Epithelial cell of proximal tubule (primary cell): Measurements from ENCODE around the gene TLR10. TPM values are rescaled to one million over a fixed set of nuclear protein-coding genes. Genes with fewer than 3 reads are reported as not detected.

Experiments
- DNase-seq: peaks from one replicate; pipeline ENCODE4 v3.0.0-alpha.2; 2011; ENCODE audit warnings: low read depth
- H3K4me3 ChIP-seq: 2 replicates; pipeline ENCODE4 v1.5.1; 2011; ENCODE audit warnings: low read depth, mild to moderate bottlenecking, low read length
- total RNA-seq: library from RNA; depleted of rRNA; stranded (reverse); fragments of >200 nt; gene quantifications from 2 replicates; pipeline ENCODE4 v1.2.3, GENCODE V29; 2015
- TF ChIP-seq, protein P1 (sequence below): conservative IDR thresholded peaks from 2 replicates; pipeline ENCODE4 v1.5.1; 2012; ENCODE audit warnings: low read depth, mild to moderate bottlenecking, low read length

Gene TLR10, protein sequence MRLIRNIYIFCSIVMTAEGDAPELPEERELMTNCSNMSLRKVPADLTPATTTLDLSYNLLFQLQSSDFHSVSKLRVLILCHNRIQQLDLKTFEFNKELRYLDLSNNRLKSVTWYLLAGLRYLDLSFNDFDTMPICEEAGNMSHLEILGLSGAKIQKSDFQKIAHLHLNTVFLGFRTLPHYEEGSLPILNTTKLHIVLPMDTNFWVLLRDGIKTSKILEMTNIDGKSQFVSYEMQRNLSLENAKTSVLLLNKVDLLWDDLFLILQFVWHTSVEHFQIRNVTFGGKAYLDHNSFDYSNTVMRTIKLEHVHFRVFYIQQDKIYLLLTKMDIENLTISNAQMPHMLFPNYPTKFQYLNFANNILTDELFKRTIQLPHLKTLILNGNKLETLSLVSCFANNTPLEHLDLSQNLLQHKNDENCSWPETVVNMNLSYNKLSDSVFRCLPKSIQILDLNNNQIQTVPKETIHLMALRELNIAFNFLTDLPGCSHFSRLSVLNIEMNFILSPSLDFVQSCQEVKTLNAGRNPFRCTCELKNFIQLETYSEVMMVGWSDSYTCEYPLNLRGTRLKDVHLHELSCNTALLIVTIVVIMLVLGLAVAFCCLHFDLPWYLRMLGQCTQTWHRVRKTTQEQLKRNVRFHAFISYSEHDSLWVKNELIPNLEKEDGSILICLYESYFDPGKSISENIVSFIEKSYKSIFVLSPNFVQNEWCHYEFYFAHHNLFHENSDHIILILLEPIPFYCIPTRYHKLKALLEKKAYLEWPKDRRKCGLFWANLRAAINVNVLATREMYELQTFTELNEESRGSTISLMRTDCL
- total RNA-seq = not detected in 2 replicates

- TF ChIP-seq, protein P1, sequence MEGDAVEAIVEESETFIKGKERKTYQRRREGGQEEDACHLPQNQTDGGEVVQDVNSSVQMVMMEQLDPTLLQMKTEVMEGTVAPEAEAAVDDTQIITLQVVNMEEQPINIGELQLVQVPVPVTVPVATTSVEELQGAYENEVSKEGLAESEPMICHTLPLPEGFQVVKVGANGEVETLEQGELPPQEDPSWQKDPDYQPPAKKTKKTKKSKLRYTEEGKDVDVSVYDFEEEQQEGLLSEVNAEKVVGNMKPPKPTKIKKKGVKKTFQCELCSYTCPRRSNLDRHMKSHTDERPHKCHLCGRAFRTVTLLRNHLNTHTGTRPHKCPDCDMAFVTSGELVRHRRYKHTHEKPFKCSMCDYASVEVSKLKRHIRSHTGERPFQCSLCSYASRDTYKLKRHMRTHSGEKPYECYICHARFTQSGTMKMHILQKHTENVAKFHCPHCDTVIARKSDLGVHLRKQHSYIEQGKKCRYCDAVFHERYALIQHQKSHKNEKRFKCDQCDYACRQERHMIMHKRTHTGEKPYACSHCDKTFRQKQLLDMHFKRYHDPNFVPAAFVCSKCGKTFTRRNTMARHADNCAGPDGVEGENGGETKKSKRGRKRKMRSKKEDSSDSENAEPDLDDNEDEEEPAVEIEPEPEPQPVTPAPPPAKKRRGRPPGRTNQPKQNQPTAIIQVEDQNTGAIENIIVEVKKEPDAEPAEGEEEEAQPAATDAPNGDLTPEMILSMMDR = peak; percentile 41
- DNase-seq = no peak
- no peak within 1 kb of the TSS for H3K4me3 ChIP-seq
These were observed at the start of gene TLR10 for GRCh38 chr4:38782452-38783108. Gene TLR10, minus strand, starts transcription at chr4:38782990. Its CDS starts 7,400 bp downstream, at chr4:38775590.

DNA sequence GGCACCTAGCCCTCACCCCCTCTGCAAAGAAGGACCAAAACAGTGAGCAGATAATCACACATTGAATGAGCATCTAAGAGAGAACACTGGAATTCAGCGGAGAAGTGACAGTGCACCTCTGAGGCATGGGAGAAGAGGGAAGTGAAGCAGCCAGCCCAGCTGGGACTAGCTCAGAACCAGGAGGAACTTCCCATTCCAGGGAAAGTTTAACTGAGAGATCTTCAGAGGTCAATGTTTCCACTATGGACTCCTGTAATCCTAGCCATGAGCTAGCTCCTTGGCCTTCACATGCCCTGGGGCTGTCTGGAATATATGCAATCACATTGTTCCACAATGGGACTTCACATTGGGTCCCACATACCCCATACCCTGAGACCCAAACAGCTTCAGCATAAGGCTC, 49.4 kb upstream of the TLR10 start:
- no peak overlapping the region for H3K4me3 ChIP-seq
- no peak for DNase-seq
- TF ChIP-seq, protein P1 = no peak

- DNase-seq = no peak
These were observed 48.9 kb upstream of the TLR10 start for GRCh38 chr4:38831653-38832052.

GRCh38 chr4:38829237-38829636, 46.4 kb upstream of the TLR10 start:
- TF ChIP-seq, protein P1 = no peak
- no peak for DNase-seq
- H3K4me3 ChIP-seq = no peak overlapping the region

More at GRCh38 chr4:38831653-38832052, 48.9 kb upstream of the TLR10 start:
- TF ChIP-seq, protein P1 = no peak
- H3K4me3 ChIP-seq = no peak overlapping the region

- H3K4me3 ChIP-seq = no peak overlapping the region
- TF ChIP-seq, protein P1 = no peak
- DNase-seq = no peak
These were observed 41.0 kb upstream of the TLR10 start for GRCh38 chr4:38823766-38824165.

GRCh38 chr4:38822748-38823303, 40.0 kb upstream of the TLR10 start:
- DNase-seq = no peak
- TF ChIP-seq, protein P1 = no peak
- no peak overlapping the region for H3K4me3 ChIP-seq
